Measurements from ENCODE around the gene B2M. TPM values are rescaled to one million over a fixed set of nuclear protein-coding genes. Genes with fewer than 3 reads are reported as not detected.
"Not testable (repeated sequence)": the region's sequence is repeated elsewhere in the genome, so short reads cannot be mapped to it uniquely, and the experiment has no call there.

The B2M gene
- total and polyA plus RNA-seq, 7 donors: 400 to 891 (median 577) TPM

GRCh38 chr15:44727485-44728231, 16.3 kb downstream of the B2M start:
- DNase-seq (no peak), ATAC-seq (no peak)
- 75 to 88% (median 83%) methylated on average over 6 of the region's 6 CpGs for WGBS, 3 donors
- H3K4me1 ChIP-seq: peaks cover 15% of the 10 kb centered on the region
- no peaks in the 10 kb centered on the region for H3K27me3 ChIP-seq (ENCODE audit: insufficient read depth in 3 of 3, low read length in 2 of 3)
- H3K9me3 ChIP-seq: no peaks in the 10 kb centered on the region
- intact Hi-C loops (cut with DNase I): loop anchor here in 1 of 2 donors (1.0 kb wide), 1 partner anchor 15 kb away; no protein-coding TSS in a partner anchor
- H3K4me3 ChIP-seq: peak overlapping the region; percentile 89
- H3K27ac ChIP-seq: peak overlapping the region; percentile 93
- H3K36me3 ChIP-seq (ENCODE audit: insufficient read depth in 1 of 2, low read depth in 1 of 2): peaks cover 4 to 13% of the 10 kb centered on the region in 2 donors
- TF ChIP-seq CTCF (IDR thresholded peaks at IDR 0.05): no peak

DNA sequence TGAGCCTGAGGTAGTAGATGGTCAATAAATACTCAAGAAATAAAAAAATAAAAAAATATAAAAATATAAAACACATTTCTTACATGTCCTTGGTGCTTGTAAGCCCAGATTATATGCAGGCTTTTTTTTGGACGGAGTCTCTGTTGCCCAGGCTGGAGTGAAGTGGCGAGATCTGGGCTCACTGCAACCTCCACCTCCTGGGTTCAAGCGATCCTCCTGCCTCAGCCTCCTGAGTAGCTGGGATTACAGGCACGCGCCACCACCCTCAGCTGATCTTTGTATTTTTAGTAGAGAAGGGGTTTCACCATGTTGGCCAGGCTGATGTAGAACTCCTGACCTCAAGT, 16.9 kb downstream of the B2M start:
- WGBS, 3 donors: 52 to 76% (median 57%) methylated on average over 5 of the region's 5 CpGs
- ATAC-seq; H3K27me3 ChIP-seq (ENCODE audit: insufficient read depth in 3 of 3, low read length in 2 of 3); H3K9me3 ChIP-seq; DNase-seq: not testable (repeated sequence)
- Histone ChIP-seq H3K4me3 (peak overlapping the region; percentile 89), H3K36me3 (ENCODE audit: insufficient read depth in 1 of 2, low read depth in 1 of 2) (peaks cover 4 to 13% of the 10 kb centered on the region in 2 donors), H3K4me1 (peaks cover 15% of the 10 kb centered on the region), H3K27ac (peak overlapping the region; percentile 93)
- intact Hi-C loops (cut with DNase I): loop anchor here in 1 of 2 donors (1.0 kb wide), 1 partner anchor 16 kb away; no protein-coding TSS in a partner anchor

- intact Hi-C loops (cut with DNase I): loop anchor here in 1 of 2 donors (1.0 kb wide), 1 partner anchor 16 kb away; no protein-coding TSS in a partner anchor
- Histone ChIP-seq H3K4me3 (peak overlapping the region; percentile 89), H3K4me1 (peaks cover 15% of the 10 kb centered on the region), H3K9me3 (no peaks in the 10 kb centered on the region), H3K36me3 (ENCODE audit: insufficient read depth in 1 of 2, low read depth in 1 of 2) (peaks cover 4 to 13% of the 10 kb centered on the region in 2 donors), H3K27me3 (ENCODE audit: insufficient read depth in 3 of 3, low read length in 2 of 3) (no peaks in the 10 kb centered on the region), H3K27ac (peak overlapping the region; percentile 93)
- 0 to 1% (median 0%) methylated on average over 35 to 36 of the region's 36 CpGs for WGBS, 3 donors
- no peak for TF ChIP-seq CTCF (IDR thresholded peaks at IDR 0.05)
- DNase-seq: peak; percentile 93 to 95
- ATAC-seq: peak; percentile 96 to 97 (median 97)
These were observed 17.5 kb downstream of the B2M start for GRCh38 chr15:44728576-44729407.

GRCh38 chr15:44729408-44730127, 18.3 kb downstream of the B2M start:
- peak overlapping the region; percentile 89 for H3K4me3 ChIP-seq
- WGBS, 3 donors: 2 to 5% (median 2%) methylated on average over 21 of the region's 21 CpGs
- intact Hi-C loops (cut with DNase I): loop anchor here in 1 of 2 donors (10.0 kb wide), 1 partner anchor 135 kb away; no protein-coding TSS in a partner anchor
- TF ChIP-seq CTCF (IDR thresholded peaks at IDR 0.05): no peak
- peak; percentile 38 to 54 for DNase-seq
- H3K27me3 ChIP-seq (ENCODE audit: insufficient read depth in 3 of 3, low read length in 2 of 3): no peaks in the 10 kb centered on the region
- peak in 3 of 4 donors; percentile 16 to 31 (median 29) for ATAC-seq
- H3K9me3 ChIP-seq: no peaks in the 10 kb centered on the region
- peaks cover 15% of the 10 kb centered on the region for H3K4me1 ChIP-seq
- peak overlapping the region; percentile 93 for H3K27ac ChIP-seq
- H3K36me3 ChIP-seq (ENCODE audit: insufficient read depth in 1 of 2, low read depth in 1 of 2): peaks cover 4 to 13% of the 10 kb centered on the region in 2 donors

Data from psoas muscle (tissue), 8 donors.